T-cell (primary cell): ENCODE measurements around the gene ZNF778. TPM values are rescaled to one million over a fixed set of nuclear protein-coding genes. Genes with fewer than 3 reads are reported as not detected.

Experiments
- ATAC-seq, 4 experiments: fragments of 200-7000 bp in 3 of 4; fragments of 150-1000 bp in 1 of 4; cut with Tn5 transposase; replicated peaks in 1 of 4; 1 replicate in 3 of 4; 2 replicates in 1 of 4; pipeline ENCODE4 v1.10.0; 2021; ENCODE audit warnings: moderate library complexity in 3 of 4, mild to moderate bottlenecking in 2 of 4, moderate number of reproducible peaks in 1 of 4
- CTCF ChIA-PET, 2 donors: fragments of 300-600 bp; sonication (Branson Sonifier 250); formaldehyde crosslinking; loops; one replicate each; lab custom pipeline; 2022; ENCODE audit warnings: antibody characterized with exemption in 2 of 2; lab: Charles Lee
- POLR2A ChIA-PET, 2 donors: fragments of 300-600 bp; sonication (Branson Sonifier 250); formaldehyde crosslinking; loops; one replicate each; lab custom pipeline; 2022; ENCODE audit warnings: antibody characterized with exemption in 2 of 2; lab: Charles Lee
- DNase-seq, 35 experiments: peaks; one replicate each; pipeline versions ENCODE4 v3.0.0 to v3.0.0-alpha.2; 2013 to 2023
- H3K27ac ChIP-seq: one replicate; pipeline ENCODE4 v1.5.1; 2013; ENCODE audit warnings: low read length
- H3K27me3 ChIP-seq, 2 experiments: replicated peaks in 1 of 2; 1 replicate in 1 of 2; 2 replicates in 1 of 2; pipeline versions ENCODE4 v1.6.1 to v1.7.0; 2013; ENCODE audit warnings: low read length in 1 of 2, mixed read lengths in 1 of 2; ENCODE audit not compliant: control insufficient read depth in 2 of 2, insufficient read depth in 2 of 2; ENCODE audit errors: extremely low read depth in 1 of 2
- H3K36me3 ChIP-seq, 2 donors: 1 replicate in 1 of 2; 2 replicates in 1 of 2; pipeline versions ENCODE4 v1.6.1 to v1.7.0; 2013; ENCODE audit warnings: low read length in 1 of 2; ENCODE audit not compliant: control insufficient read depth in 2 of 2, insufficient read depth in 1 of 2; ENCODE audit errors: extremely low read depth in 1 of 2
- H3K4me1 ChIP-seq, 2 experiments: 1 replicate in 1 of 2; 2 replicates in 1 of 2; pipeline versions ENCODE4 v1.6.1 to v1.7.0; 2013; ENCODE audit warnings: low read length in 2 of 2, mixed read lengths in 1 of 2; ENCODE audit not compliant: insufficient read depth in 2 of 2, control insufficient read depth in 1 of 2; ENCODE audit errors: extremely low read depth in 1 of 2
- H3K4me3 ChIP-seq, 2 donors: 1 replicate in 1 of 2; 2 replicates in 1 of 2; pipeline versions ENCODE4 v1.5.1 to v1.7.0; 2013; ENCODE audit warnings: mild to moderate bottlenecking in 2 of 2, low read length in 1 of 2, moderate library complexity in 1 of 2; ENCODE audit not compliant: control insufficient read depth in 1 of 2; ENCODE audit errors: extremely low read depth in 1 of 2
- H3K9me3 ChIP-seq: 2 replicates; pipeline ENCODE4 v1.7.0; 2013
- H3K27ac Mint-ChIP-seq, 2 donors: one replicate each; pipeline ENCODE4 v1.8.0; 2020 to 2021; ENCODE audit warnings: mild to moderate bottlenecking in 2 of 2, mixed read lengths in 2 of 2
- H3K27me3 Mint-ChIP-seq, 2 donors: one replicate each; pipeline ENCODE4 v1.8.0; 2021 to 2022; ENCODE audit warnings: mixed read lengths in 2 of 2
- H3K36me3 Mint-ChIP-seq: one replicate; pipeline ENCODE4 v1.8.0; 2021; ENCODE audit warnings: mixed read lengths
- H3K4me1 Mint-ChIP-seq, 3 donors: one replicate each; pipeline ENCODE4 v1.8.0; 2020 to 2022; ENCODE audit warnings: mixed read lengths in 3 of 3, mild to moderate bottlenecking in 1 of 3
- H3K4me3 Mint-ChIP-seq, 3 donors: one replicate each; pipeline ENCODE4 v1.8.0; 2020 to 2022; ENCODE audit warnings: mild to moderate bottlenecking in 3 of 3, mixed read lengths in 3 of 3, moderate library complexity in 3 of 3
- H3K9me3 Mint-ChIP-seq, 3 donors: one replicate each; pipeline ENCODE4 v1.8.0; 2020 to 2022; ENCODE audit warnings: mixed read lengths in 3 of 3
- WGBS: methylation state at CpG from one replicate; pipeline ENCODE4 v1.1.5; 2013; ENCODE audit warnings: missing lambda C conversion rate; ENCODE audit not compliant: insufficient coverage; 5-methylcytosine and 5-hydroxymethylcytosine counted together
- total RNA-seq, 35 experiments: library from RNA in 6 of 35; stranded (reverse) in 6 of 35; fragments of 120-200 nt in 1 of 35; gene quantifications; one replicate each; pipeline versions ENCODE4 v1.2.1 to v1.2.4 and lab custom pipeline; 2013 to 2026

ZNF778 gene
- total RNA-seq, 5 donors from 2014 or later (not counting 1 experiment from before 2014, with no cell fraction given) = 6.0 to 16.3 (median 13.6) TPM

DNA sequence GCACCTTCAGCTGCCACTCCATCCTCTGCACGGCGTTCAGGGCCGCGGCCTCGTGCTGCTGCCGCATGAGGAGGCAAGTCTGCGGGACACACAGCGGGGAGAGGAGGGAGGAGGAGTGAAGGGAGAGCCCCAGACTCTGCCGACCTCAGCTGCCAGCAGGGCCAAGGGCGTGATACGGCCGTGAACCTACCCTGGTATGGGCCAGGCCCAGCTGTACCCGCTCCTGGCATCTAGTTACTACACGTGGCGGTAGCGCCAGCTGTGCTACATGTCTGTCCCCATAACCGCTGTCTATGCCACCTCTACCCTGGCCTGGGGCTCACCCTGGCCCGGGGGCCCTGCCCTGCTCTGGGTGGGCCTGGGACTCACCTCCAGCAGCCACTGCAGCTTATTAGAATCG, 51.1 kb downstream of the ZNF778 start:
- ATAC-seq (no peak), DNase-seq (no peak)
- Histone ChIP-seq H3K4me1 (no peaks in the 10 kb centered on the region), H3K27ac (no peak overlapping the region), H3K9me3 (no peaks in the 10 kb centered on the region), H3K4me3 (no peak overlapping the region), H3K36me3 (peaks cover 20 to 66% of the 10 kb centered on the region in 2 donors), H3K27me3 (no peaks in the 10 kb centered on the region)
- no peaks in the 10 kb centered on the region for H3K9me3 Mint-ChIP-seq
- CTCF ChIA-PET = no interaction called here
- peaks cover 37% of the 10 kb centered on the region for H3K36me3 Mint-ChIP-seq
- H3K27me3 Mint-ChIP-seq = no peaks in the 10 kb centered on the region
- POLR2A ChIA-PET = no interaction called here
- 92% methylated on average over 13 of the region's 19 CpGs for WGBS
- no peak overlapping the region for H3K4me3 Mint-ChIP-seq
- no peak overlapping the region for H3K27ac Mint-ChIP-seq
- peaks cover 0 to 4% (median 0%) of the 10 kb centered on the region in 3 donors for H3K4me1 Mint-ChIP-seq

DNA sequence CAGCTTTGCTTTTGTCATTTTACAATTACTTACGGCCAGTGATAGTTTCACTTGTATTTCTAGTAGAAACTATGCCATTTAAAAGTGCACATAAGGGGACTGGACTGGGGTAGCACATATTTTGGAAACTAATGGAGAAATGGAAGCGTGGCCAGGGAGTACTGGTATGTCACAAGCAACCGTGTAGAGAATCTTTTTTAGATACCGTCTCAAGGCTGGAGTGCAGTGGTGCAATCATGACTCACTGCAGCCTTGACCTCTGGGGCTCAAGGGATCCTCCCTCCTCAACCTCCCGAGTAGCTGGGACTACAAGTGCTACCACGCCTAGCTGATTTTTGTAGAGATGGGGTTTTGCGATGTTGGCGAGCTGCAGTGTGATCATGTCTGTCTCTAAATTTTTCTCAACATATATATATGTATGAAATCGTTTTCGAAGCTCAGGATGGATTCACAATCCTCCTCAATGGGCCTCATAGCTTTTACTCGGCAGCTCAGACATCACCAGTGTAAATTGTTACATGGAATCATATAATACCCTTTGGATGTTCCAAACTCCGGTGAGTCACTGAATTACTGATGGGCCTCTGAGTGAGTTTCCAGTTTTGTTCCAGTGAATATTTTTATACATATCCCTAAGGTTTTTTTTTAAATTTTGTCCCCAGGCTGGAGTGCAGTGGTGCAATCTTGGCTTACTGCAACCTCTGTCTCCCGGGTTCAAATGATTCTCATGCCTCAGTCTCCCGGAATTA, 51.7 kb downstream of the ZNF778 start:
- ATAC-seq (no peak), DNase-seq (no peak)
- H3K27ac Mint-ChIP-seq = no peak overlapping the region
- peaks cover 0 to 7% (median 0%) of the 10 kb centered on the region in 3 donors for H3K4me1 Mint-ChIP-seq
- H3K36me3 Mint-ChIP-seq = peaks cover 41% of the 10 kb centered on the region
- no peak overlapping the region for H3K27ac ChIP-seq
- H3K27me3 ChIP-seq = no peaks in the 10 kb centered on the region
- H3K4me3 Mint-ChIP-seq = no peak overlapping the region
- ChIA-PET POLR2A (no interaction called here), CTCF (interaction anchor here in 1 of 2 donors (0.6 kb wide), 1 partner anchor 138 kb away, joined by 11 read pairs; no protein-coding TSS in a partner anchor)
- no peaks in the 10 kb centered on the region for H3K4me1 ChIP-seq
- no peaks in the 10 kb centered on the region for H3K9me3 Mint-ChIP-seq
- H3K36me3 ChIP-seq = peaks cover 25 to 72% of the 10 kb centered on the region in 2 donors
- no peaks in the 10 kb centered on the region for H3K9me3 ChIP-seq
- 100% methylated on average over 2 of the region's 14 CpGs for WGBS
- no peaks in the 10 kb centered on the region for H3K27me3 Mint-ChIP-seq
- H3K4me3 ChIP-seq = no peak overlapping the region

DNA sequence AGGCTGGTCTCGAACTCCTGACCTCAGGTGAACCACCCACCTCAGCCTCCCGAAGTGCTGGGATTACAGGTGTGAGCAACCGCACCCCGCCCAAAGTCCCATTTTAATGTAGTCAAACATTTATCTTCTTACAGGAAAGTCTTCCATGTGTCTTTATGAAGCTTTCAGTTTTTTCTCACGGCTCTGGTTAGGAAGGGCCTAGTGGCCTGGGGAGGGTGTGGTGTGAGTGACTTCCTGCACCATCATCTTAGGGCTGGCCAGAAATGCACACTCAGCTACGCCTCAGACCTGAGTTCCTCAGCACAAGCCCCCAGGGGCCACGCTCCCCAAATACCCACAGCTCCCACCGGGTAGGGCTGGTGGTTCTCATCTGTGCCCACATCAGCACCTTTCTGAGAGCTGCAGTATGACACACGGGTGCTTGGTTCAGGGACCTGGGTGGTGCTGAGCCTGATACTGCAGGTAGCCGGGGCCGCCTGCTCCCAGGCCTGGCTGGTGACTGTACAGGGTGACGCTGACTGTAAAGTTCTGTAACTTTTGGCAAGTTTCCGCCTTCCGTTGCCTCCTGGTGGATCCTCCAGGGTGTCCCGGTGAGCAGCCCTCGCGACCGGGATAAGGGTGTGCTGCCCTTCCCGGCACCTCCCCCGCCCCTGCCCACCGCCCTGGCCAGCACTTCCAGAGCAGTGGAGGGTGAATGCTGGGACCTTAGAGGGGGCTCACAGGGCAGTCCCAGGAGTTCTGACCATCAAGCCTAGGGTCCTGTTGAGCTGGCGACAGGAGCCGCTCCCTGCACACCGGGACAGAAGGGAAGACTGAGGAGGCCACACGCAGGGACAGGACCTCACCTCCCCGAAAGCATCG, 52.5 kb downstream of the ZNF778 start:
- no peak overlapping the region for H3K27ac ChIP-seq
- CTCF ChIA-PET = interaction anchor here in 1 of 2 donors (0.6 kb wide), 1 partner anchor 137 kb away, joined by 11 read pairs; no protein-coding TSS in a partner anchor
- H3K27me3 ChIP-seq = no peaks in the 10 kb centered on the region
- Mint-ChIP-seq H3K4me3 (no peak overlapping the region), H3K9me3 (no peaks in the 10 kb centered on the region), H3K27me3 (no peaks in the 10 kb centered on the region), H3K27ac (no peak overlapping the region), H3K4me1 (peaks cover 0 to 7% (median 0%) of the 10 kb centered on the region in 3 donors), H3K36me3 (peaks cover 41% of the 10 kb centered on the region)
- peaks cover 34 to 79% of the 10 kb centered on the region in 2 donors for H3K36me3 ChIP-seq
- H3K9me3 ChIP-seq = no peaks in the 10 kb centered on the region
- no peaks in the 10 kb centered on the region for H3K4me1 ChIP-seq
- no peak overlapping the region for H3K4me3 ChIP-seq
- 96% methylated on average over 24 of the region's 27 CpGs for WGBS
- DNase-seq = no peak
- POLR2A ChIA-PET = no interaction called here
- no peak for ATAC-seq

DNA sequence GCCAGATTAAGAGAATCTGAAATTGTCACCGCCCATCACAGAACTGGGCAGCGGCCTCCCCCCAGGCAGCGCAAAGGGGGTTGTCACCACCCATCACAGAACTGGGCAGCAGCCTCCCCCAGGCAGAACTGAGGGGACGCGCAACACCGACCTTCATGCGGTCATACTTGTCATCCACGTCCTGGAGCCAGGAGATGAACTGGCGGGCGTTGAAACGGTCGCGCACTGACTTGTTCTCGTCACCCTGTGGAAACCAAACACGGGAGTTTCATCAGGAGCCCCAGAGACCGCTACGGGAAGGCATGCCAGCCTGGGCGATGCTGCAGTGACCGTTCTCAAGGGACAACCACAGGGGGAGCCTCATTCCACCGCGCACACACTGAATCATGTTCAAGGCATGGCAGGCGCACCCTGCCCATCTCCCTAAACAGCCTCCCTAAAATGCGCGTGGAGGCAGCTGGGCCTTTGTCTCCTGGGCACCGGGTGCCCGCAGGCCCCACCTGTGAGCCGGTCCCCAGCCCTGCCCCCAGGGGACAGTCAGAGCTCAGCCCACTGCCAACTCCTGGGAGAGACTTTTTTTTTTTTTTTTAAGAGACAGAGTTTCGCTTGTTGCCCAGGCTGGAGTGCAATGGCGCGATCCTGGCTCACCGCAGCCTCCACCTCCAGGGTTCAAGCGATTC, 53.3 kb downstream of the ZNF778 start:
- H3K4me3 Mint-ChIP-seq = no peak overlapping the region
- peaks cover 44% of the 10 kb centered on the region for H3K36me3 Mint-ChIP-seq
- H3K27me3 Mint-ChIP-seq = no peaks in the 10 kb centered on the region
- CTCF ChIA-PET = no interaction called here
- ATAC-seq (no peak), DNase-seq (no peak)
- no peaks in the 10 kb centered on the region for H3K9me3 ChIP-seq
- H3K9me3 Mint-ChIP-seq = no peaks in the 10 kb centered on the region
- peaks cover 34 to 79% of the 10 kb centered on the region in 2 donors for H3K36me3 ChIP-seq
- H3K27me3 ChIP-seq = no peaks in the 10 kb centered on the region
- no peaks in the 10 kb centered on the region for H3K4me1 ChIP-seq
- no peak overlapping the region for H3K27ac Mint-ChIP-seq
- POLR2A ChIA-PET = interaction anchor here in 1 of 2 donors (0.7 kb wide), 1 partner anchor 272 kb away, joined by 4 read pairs; no protein-coding TSS in a partner anchor
- no peak overlapping the region for H3K27ac ChIP-seq
- peaks cover 0 to 7% (median 0%) of the 10 kb centered on the region in 3 donors for H3K4me1 Mint-ChIP-seq
- WGBS = 98% methylated on average over 32 of the region's 32 CpGs
- H3K4me3 ChIP-seq = no peak overlapping the region

DNA sequence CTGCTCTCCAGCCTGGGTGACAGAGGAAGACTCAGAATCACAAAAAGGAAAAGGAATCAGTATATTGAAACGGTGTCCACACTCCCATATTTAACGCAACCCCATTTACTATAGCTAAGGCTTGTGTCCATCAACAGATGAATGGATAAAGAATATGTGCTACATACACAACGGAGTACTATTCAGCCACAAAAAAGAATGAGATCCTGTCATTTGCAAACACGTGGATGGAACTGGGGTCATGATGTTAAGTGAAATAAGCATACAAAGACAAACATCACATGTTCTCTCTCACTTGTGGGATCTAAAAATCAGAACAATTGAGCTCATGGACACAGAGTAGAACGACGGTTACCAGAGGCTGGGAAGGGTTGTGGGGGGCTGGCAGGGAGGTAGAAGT, 55.1 kb downstream of the ZNF778 start:
- Histone ChIP-seq H3K27me3 (no peaks in the 10 kb centered on the region), H3K36me3 (peaks cover 39 to 86% of the 10 kb centered on the region in 2 donors), H3K4me3 (no peak overlapping the region), H3K27ac (no peak overlapping the region), H3K9me3 (no peaks in the 10 kb centered on the region), H3K4me1 (no peaks in the 10 kb centered on the region)
- Mint-ChIP-seq H3K9me3 (no peaks in the 10 kb centered on the region), H3K27ac (no peak overlapping the region), H3K4me1 (peaks cover 0 to 7% (median 2%) of the 10 kb centered on the region in 3 donors), H3K36me3 (peaks cover 48% of the 10 kb centered on the region), H3K4me3 (no peak overlapping the region), H3K27me3 (no peaks in the 10 kb centered on the region)
- DNase-seq = no peak
- POLR2A ChIA-PET = no interaction called here
- no peak for ATAC-seq
- CTCF ChIA-PET = interaction anchor here in 1 of 2 donors (0.6 kb wide), 1 partner anchor 223 kb away, joined by 6 read pairs; no protein-coding TSS in a partner anchor
- no CpG with 5 or more reads among the region's 6 CpGs for WGBS
